Rectal smooth muscle tissue (tissue), 1 donor: ENCODE measurements around the gene MAP2K3.

Experiments
- H3K27ac ChIP-seq: one replicate; pipeline ENCODE4 v1.7.0; 2013; ENCODE audit warnings: low read depth, low read length, inconsistent platforms
- H3K27me3 ChIP-seq: one replicate; pipeline ENCODE4 v1.7.0; 2013; ENCODE audit warnings: low read length; ENCODE audit not compliant: control insufficient read depth, insufficient read depth
- H3K36me3 ChIP-seq: one replicate; pipeline ENCODE4 v1.7.0; 2013; ENCODE audit warnings: low read length; ENCODE audit not compliant: control insufficient read depth, insufficient read depth
- H3K4me1 ChIP-seq: one replicate; pipeline ENCODE4 v1.7.0; 2013; ENCODE audit warnings: low read length; ENCODE audit not compliant: control insufficient read depth, insufficient read depth
- H3K4me3 ChIP-seq: one replicate; pipeline ENCODE4 v1.7.0; 2013; ENCODE audit warnings: low read length
- H3K9ac ChIP-seq: one replicate; pipeline ENCODE4 v1.7.0; 2013; ENCODE audit warnings: low read length

Gene MAP2K3

DNA sequence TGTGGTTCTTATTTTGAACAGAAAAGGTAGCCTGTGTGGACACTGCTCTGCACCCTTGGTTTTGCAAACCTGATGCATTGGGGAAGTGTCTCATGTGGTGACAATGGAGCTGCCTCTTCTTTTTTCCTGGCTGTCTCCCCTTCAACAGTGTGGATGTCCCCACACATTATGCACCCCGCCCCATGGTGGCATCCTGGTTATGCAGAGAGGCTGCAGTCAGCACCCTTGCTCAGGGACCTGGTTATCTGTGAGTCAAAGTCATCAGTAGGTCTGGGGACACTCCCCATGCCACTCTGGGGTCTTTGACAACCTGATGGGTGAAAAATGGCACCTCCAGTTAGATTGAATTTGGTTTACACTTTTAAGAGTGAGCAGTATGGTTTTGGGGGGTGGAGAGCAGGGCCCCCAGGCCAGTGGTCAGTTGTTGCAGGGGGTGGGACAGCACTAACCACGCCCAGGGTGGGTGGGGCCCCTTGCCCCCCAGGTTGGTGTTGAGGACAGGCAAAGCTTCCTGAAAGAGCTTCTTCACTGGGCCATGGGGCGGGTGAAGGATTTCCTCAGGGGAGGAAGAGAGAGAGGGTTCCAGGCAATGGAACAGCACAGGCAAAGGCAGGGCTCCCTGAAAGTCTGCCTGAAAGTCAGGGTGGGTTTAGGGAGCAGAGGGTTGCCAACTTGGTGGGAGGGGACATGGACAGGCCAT lies 67.0 kb downstream of the MAP2K3 start:
- H3K27me3 ChIP-seq, result no peaks in the 10 kb centered on the region
- no peak overlapping the region for H3K4me3 ChIP-seq
- no peak overlapping the region for H3K27ac ChIP-seq
- H3K9ac ChIP-seq, result no peak overlapping the region
- no peaks in the 10 kb centered on the region for H3K36me3 ChIP-seq
- no peaks in the 10 kb centered on the region for H3K4me1 ChIP-seq

GRCh38 chr17:21352221-21352980 lies 67.9 kb downstream of the MAP2K3 start:
- H3K4me1 ChIP-seq, result no peaks in the 10 kb centered on the region
- H3K9ac ChIP-seq, result no peak overlapping the region
- no peak overlapping the region for H3K27ac ChIP-seq
- no peaks in the 10 kb centered on the region for H3K36me3 ChIP-seq
- H3K27me3 ChIP-seq, result no peaks in the 10 kb centered on the region
- no peak overlapping the region for H3K4me3 ChIP-seq

DNA sequence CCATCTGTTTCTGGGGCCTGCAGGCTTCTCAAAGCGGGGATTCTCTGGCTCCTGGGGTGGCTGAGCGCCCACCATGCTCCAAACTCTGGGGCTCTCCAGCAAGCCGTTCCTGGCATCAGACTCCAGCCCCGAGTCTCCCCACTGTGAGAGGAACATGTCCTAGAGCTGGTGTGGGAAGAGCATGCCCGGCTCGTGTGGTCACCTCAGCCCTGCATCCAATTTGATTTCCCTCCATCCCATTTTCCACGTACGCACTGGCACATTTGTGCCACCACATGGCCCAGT lies 68.4 kb downstream of the MAP2K3 start:
- Histone ChIP-seq H3K9ac (no peak overlapping the region), H3K27ac (no peak overlapping the region), H3K27me3 (no peaks in the 10 kb centered on the region), H3K4me1 (no peaks in the 10 kb centered on the region), H3K36me3 (no peaks in the 10 kb centered on the region), H3K4me3 (no peak overlapping the region)

DNA sequence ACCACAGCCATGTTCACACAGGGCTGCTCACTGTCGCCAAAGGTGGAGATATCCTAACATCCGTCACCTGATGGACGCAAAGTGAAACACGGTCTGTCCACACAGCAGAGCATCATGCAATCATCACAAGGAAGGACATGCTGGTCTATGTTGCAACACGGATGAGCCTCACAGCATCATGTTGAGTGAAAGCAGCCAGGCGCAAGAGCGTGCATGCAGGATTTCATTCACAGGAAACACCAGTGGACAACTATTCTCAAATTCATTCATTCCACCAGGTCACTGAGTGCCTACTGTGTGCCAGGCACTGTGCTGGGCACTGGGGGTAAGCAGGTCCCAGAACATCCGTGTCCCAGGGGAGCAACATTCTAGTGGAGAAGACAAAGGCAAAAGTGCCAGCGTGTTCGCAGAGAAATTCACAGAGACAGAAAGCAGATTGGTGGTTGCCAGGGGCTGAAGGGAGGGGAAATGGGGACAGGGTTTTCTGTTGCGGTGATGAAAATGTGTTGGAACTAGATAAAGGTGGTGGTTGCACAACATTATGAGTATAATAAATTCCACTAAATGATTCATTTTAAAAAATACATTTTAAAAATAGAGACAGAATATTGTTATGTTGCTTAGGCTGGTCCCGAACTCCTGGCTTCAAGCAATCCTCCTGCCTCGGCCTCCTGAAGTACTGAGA lies 69.0 kb downstream of the MAP2K3 start:
- no peak overlapping the region for H3K27ac ChIP-seq
- H3K36me3 ChIP-seq, result no peaks in the 10 kb centered on the region
- H3K27me3 ChIP-seq, result no peaks in the 10 kb centered on the region
- no peaks in the 10 kb centered on the region for H3K4me1 ChIP-seq
- H3K9ac ChIP-seq, result no peak overlapping the region
- H3K4me3 ChIP-seq, result no peak overlapping the region

DNA sequence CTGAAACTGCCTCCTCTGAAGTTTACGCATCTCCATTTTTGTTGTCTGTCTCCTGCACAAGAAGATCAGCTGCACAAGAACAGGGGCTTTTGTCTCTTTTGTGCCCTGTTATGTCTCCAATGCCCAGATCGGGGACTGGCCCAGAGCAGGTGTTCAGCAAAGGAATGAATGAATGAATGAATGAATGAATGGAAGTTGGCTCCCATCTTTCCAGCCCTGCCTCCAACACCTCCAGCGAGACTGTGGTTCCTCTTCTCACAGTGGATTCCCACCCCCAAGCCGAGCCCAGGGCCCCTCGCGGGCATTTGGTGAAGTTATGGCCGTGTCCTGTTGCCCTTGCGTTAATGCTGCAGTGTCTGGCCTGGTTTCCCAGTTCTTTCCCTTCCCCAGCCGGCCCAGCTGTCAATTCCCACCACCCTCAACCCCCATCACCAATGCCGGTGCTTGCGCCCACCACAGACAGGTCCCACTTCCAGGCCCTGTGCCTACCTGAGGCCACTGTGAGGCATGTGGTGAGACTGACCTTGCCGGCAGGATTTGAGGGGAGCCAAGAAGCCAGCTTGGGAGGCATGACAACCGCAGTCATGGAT lies 70.4 kb downstream of the MAP2K3 start:
- Histone ChIP-seq H3K27me3 (no peaks in the 10 kb centered on the region), H3K4me1 (no peaks in the 10 kb centered on the region), H3K4me3 (no peak overlapping the region), H3K36me3 (no peaks in the 10 kb centered on the region), H3K9ac (no peak overlapping the region), H3K27ac (no peak overlapping the region)

DNA sequence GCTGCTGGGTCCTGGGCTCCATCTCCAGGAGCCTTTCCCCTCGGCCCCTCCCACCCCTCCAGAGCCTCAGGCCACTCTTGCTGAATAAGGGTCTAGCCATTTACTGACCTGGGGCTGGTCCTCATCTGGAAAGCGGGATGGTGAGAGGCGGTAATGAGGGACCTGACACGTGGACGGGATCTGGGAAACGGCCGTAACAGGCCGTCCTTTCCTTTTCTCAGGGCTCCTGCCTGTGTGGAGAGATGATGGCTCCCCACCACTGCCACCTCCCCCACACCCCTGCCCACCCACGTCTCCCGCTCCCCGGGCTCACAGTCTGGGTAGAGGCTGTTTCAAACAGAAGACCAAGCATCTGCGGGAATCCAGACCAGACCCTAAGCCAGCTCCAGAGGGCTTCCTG lies 71.1 kb downstream of the MAP2K3 start:
- Histone ChIP-seq H3K27ac (no peak overlapping the region), H3K9ac (no peak overlapping the region), H3K27me3 (no peaks in the 10 kb centered on the region), H3K4me1 (no peaks in the 10 kb centered on the region), H3K4me3 (no peak overlapping the region), H3K36me3 (no peaks in the 10 kb centered on the region)

DNA sequence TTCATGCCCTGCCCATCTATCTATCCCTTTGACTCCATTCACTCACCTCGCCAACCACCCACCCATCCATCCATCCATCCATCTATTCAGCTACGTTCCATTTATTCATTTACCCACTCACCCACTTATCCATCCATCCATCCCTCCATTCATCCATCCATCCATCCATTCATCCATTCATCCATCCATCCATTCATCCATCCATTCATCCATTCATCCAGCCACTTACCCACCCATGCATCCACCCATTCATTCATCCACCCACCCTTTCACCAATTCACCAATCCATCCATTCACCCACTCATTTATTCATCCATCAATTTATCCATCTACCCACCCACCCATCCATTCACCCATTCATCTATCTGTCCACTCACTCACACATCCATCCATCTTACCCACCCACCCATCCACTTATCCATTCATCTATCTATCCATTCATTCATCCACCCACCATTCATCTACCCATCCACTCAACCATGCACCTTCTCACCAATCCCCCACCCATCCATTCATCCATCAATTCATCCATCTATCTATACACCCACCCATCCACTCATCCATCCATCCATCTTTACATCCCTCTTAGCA lies 72.1 kb downstream of the MAP2K3 start:
- no peak overlapping the region for H3K27ac ChIP-seq
- H3K4me1 ChIP-seq, result no peaks in the 10 kb centered on the region
- H3K4me3 ChIP-seq, result no peak overlapping the region
- no peak overlapping the region for H3K9ac ChIP-seq
- H3K27me3 ChIP-seq, result no peaks in the 10 kb centered on the region
- H3K36me3 ChIP-seq, result no peaks in the 10 kb centered on the region

DNA sequence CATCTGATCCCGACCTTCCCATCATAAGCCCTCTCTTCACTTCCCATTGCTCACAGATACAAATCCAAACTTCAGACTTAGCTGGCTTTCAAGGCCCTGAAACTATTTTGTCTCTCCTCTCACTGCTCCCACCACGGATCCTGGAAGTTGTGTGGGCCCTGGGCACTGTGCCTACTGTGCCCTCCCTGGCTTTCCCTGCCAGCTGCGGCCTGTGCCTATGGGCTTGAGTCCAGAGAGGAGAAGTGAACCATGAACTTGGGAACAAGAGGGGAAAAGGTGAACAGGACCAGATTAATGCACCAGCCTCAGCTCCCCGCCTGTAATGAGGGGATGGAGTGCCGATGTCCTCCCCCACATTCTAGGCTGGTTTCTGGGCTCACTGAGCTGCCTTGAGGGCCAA lies 72.8 kb downstream of the MAP2K3 start:
- Histone ChIP-seq H3K36me3 (no peaks in the 10 kb centered on the region), H3K4me3 (no peak overlapping the region), H3K9ac (no peak overlapping the region), H3K4me1 (no peaks in the 10 kb centered on the region), H3K27ac (no peak overlapping the region), H3K27me3 (no peaks in the 10 kb centered on the region)

- H3K27me3 ChIP-seq, result no peaks in the 10 kb centered on the region
- no peak overlapping the region for H3K9ac ChIP-seq
- no peaks in the 10 kb centered on the region for H3K36me3 ChIP-seq
- no peak overlapping the region for H3K27ac ChIP-seq
- no peak overlapping the region for H3K4me3 ChIP-seq
- no peaks in the 10 kb centered on the region for H3K4me1 ChIP-seq
Measured at GRCh38 chr17:21357696-21358656, 73.5 kb downstream of the MAP2K3 start.

- H3K9ac ChIP-seq, result no peak overlapping the region
- no peaks in the 10 kb centered on the region for H3K27me3 ChIP-seq
- H3K4me1 ChIP-seq, result no peaks in the 10 kb centered on the region
- H3K4me3 ChIP-seq, result no peak overlapping the region
- H3K36me3 ChIP-seq, result no peaks in the 10 kb centered on the region
- no peak overlapping the region for H3K27ac ChIP-seq
Measured at GRCh38 chr17:21358682-21359482, 74.4 kb downstream of the MAP2K3 start.

DNA sequence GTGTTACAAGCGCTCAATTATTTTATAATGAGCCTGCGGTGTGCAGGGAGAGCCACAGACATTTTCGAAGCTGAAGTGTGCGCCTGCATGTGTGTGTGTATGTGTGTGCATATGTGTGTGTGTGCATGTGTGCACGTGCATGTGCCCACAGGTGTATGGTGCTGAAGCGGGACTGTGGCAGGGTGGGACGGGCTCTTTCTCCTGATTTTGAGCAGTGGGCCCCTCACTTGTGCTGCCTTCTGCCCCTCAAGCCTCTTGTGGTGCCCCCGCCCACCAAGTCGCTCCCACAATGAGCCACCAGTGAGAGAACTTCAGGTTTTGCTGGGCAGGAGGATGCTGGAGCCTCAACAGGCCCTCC lies 75.0 kb downstream of the MAP2K3 start:
- Histone ChIP-seq H3K4me3 (no peak overlapping the region), H3K27me3 (no peaks in the 10 kb centered on the region), H3K36me3 (no peaks in the 10 kb centered on the region), H3K9ac (no peak overlapping the region), H3K4me1 (no peaks in the 10 kb centered on the region), H3K27ac (no peak overlapping the region)
